Activated CD4-positive, alpha-beta memory T cell treated with anti-CD3 and anti-CD28 coated beads for 36 hours (primary cell): ENCODE results near the gene NAALAD2. TPM values are rescaled to one million over a fixed set of nuclear protein-coding genes. Genes with fewer than 3 reads are reported as not detected.
"Not testable (repeated sequence)": the region's sequence is repeated elsewhere in the genome, so short reads cannot be mapped to it uniquely, and the experiment has no call there.

Experiments used
- CTCF ChIA-PET: fragments of 350-600 bp; sonication (Branson Sonifier 250); formaldehyde crosslinking; loops from one replicate; lab custom pipeline; 2021; ENCODE audit warnings: antibody characterized with exemption, inconsistent platforms; lab: Charles Lee
- POLR2A ChIA-PET: fragments of 350-600 bp; sonication (Branson Sonifier 250); formaldehyde crosslinking; loops from one replicate; lab custom pipeline; 2021; ENCODE audit warnings: antibody characterized with exemption; lab: Charles Lee
- DNase-seq: peaks from one replicate; pipeline ENCODE4 v3.0.0-alpha.2; 2020
- H3K27ac Mint-ChIP-seq: one replicate; pipeline ENCODE4 v1.8.0; 2021; ENCODE audit warnings: mixed read lengths
- H3K27me3 Mint-ChIP-seq: one replicate; pipeline ENCODE4 v1.8.0; 2021; ENCODE audit warnings: mixed read lengths
- H3K36me3 Mint-ChIP-seq: one replicate; pipeline ENCODE4 v1.8.0; 2021; ENCODE audit warnings: mixed read lengths
- H3K4me1 Mint-ChIP-seq: one replicate; pipeline ENCODE4 v1.8.0; 2021; ENCODE audit warnings: low read depth, mixed read lengths
- H3K4me3 Mint-ChIP-seq: one replicate; pipeline ENCODE4 v1.8.0; 2021; ENCODE audit warnings: mild to moderate bottlenecking, mixed read lengths
- H3K9me3 Mint-ChIP-seq: one replicate; pipeline ENCODE4 v1.8.0; 2021; ENCODE audit warnings: mixed read lengths
- intact Hi-C: fragments of 100-400 bp; cut with micrococcal nuclease; formaldehyde crosslinking; loops from one replicate; pipeline ENCODE4 v1.15.1; 2023
- total RNA-seq, 2 experiments: library from RNA; stranded (reverse); gene quantifications; one replicate each; pipeline ENCODE4 v1.2.3, GENCODE V29; 2021

NAALAD2 gene
- total RNA-seq, 2 experiments from 2014 or later, result not detected

- DNase-seq, result no peak
- H3K9me3 Mint-ChIP-seq, result no peaks in the 10 kb centered on the region
- intact Hi-C loops, result loop anchor here (2.0 to 10.0 kb wide), 2 partner anchors 18 to 1888 kb away; partner anchors contain the start of gene CTSC
- H3K4me1 Mint-ChIP-seq, result peaks cover 38% of the 10 kb centered on the region
- H3K27me3 Mint-ChIP-seq, result no peaks in the 10 kb centered on the region
- H3K4me3 Mint-ChIP-seq, result peak overlapping the region; percentile 98
- H3K36me3 Mint-ChIP-seq, result peaks cover 28% of the 10 kb centered on the region
- peak overlapping the region; percentile 93 for H3K27ac Mint-ChIP-seq
- CTCF ChIA-PET, result interaction anchor here (1.1 to 2.7 kb wide), 4 partner anchors 9 to 19 kb away, joined by 3 to 16 read pairs (median 4); no protein-coding TSS in a partner anchor
- POLR2A ChIA-PET, result interaction anchor here (0.8 to 1.0 kb wide), 2 partner anchors 14 to 35 kb away, joined by 3 read pairs; no protein-coding TSS in a partner anchor
Observed at GRCh38 chr11:90223248-90223585, 88.8 kb downstream of the NAALAD2 start.

DNA sequence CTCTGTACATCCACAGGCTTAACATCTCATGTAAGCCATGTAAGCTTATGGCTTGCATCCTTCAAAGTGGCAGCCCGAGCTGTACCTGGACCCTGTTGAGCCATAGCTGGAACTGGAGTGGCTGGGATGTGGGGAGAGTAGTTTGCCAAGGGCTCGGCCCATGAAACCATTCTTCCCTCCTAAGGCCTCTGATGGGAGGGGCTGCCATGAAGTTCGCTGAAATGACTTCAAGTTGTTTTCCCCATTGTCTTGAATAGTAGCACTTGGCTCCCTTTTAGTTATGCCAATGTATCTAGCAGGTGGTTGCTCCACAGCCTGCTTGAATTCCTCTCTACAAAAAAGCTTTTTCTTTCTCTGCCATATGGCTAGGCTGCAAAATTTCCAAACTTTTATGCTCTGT, 93.6 kb downstream of the NAALAD2 start:
- ChIA-PET POLR2A (no interaction called here), CTCF (no interaction called here)
- no peak overlapping the region for H3K27ac Mint-ChIP-seq
- no peaks in the 10 kb centered on the region for H3K9me3 Mint-ChIP-seq
- DNase-seq, result no peak
- intact Hi-C loops, result loop anchor here (10.0 kb wide), 1 partner anchor 1893 kb away; the partner anchor contains the start of gene CTSC
- H3K4me1 Mint-ChIP-seq, result peaks cover 5% of the 10 kb centered on the region
- H3K4me3 Mint-ChIP-seq, result no peak overlapping the region
- H3K27me3 Mint-ChIP-seq, result peaks cover 2% of the 10 kb centered on the region
- peaks cover 2% of the 10 kb centered on the region for H3K36me3 Mint-ChIP-seq

- Mint-ChIP-seq H3K4me1 (peaks cover 2% of the 10 kb centered on the region), H3K9me3 (no peaks in the 10 kb centered on the region), H3K27ac (no peak overlapping the region), H3K4me3 (no peak overlapping the region), H3K36me3 (peaks cover 2% of the 10 kb centered on the region), H3K27me3 (peaks cover 2% of the 10 kb centered on the region)
- ChIA-PET CTCF (interaction anchor here (1.5 kb wide), 1 partner anchor 25 kb away, joined by 4 read pairs; no protein-coding TSS in a partner anchor), POLR2A (no interaction called here)
- intact Hi-C loops, result loop anchor here (10.0 kb wide), 1 partner anchor 1895 kb away; the partner anchor contains the start of gene CTSC
- DNase-seq, result no peak
Observed at GRCh38 chr11:90229791-90230190, 95.3 kb downstream of the NAALAD2 start.

- Mint-ChIP-seq H3K9me3 (no peaks in the 10 kb centered on the region), H3K27ac (no peak overlapping the region), H3K27me3 (peaks cover 4% of the 10 kb centered on the region), H3K36me3 (peaks cover 2% of the 10 kb centered on the region), H3K4me3 (no peak overlapping the region), H3K4me1 (peaks cover 3% of the 10 kb centered on the region)
- intact Hi-C loops, result no loop called here
- ChIA-PET CTCF (interaction anchor here (0.7 to 1.4 kb wide), 2 partner anchors 11 to 30 kb away, joined by 3 to 4 read pairs; no protein-coding TSS in a partner anchor), POLR2A (no interaction called here)
- no peak for DNase-seq
Observed at GRCh38 chr11:90234977-90235376, 100.5 kb downstream of the NAALAD2 start.

DNA sequence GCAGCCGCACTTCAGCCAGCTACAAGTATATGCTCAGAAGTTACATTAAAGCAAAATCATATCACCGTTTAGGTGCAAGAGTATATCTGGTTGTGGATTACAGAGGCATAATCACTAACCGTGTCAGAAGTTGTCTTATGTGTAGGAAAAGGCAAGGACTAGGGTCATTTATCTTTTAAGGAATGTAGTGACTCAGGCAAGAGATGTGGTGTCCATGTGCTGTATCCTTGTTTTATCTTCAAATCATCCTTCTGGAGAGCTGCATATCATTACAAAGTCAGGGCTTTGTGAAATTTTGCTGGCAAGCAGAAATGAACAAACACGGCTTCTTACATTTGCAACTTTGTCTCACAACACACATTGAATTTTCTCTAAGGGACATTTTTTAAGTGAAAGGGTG, 101.1 kb downstream of the NAALAD2 start:
- Mint-ChIP-seq H3K4me3 (no peak overlapping the region), H3K36me3 (no peaks in the 10 kb centered on the region), H3K27ac (no peak overlapping the region), H3K9me3 (no peaks in the 10 kb centered on the region), H3K27me3 (peaks cover 2% of the 10 kb centered on the region), H3K4me1 (peaks cover 8% of the 10 kb centered on the region)
- CTCF ChIA-PET, result interaction anchor here (0.7 to 1.4 kb wide), 3 partner anchors 11 to 31 kb away, joined by 3 to 4 read pairs (median 3); partner anchors contain the start of gene CHORDC1
- DNase-seq, result no peak
- intact Hi-C loops, result no loop called here
- POLR2A ChIA-PET, result no interaction called here

DNA sequence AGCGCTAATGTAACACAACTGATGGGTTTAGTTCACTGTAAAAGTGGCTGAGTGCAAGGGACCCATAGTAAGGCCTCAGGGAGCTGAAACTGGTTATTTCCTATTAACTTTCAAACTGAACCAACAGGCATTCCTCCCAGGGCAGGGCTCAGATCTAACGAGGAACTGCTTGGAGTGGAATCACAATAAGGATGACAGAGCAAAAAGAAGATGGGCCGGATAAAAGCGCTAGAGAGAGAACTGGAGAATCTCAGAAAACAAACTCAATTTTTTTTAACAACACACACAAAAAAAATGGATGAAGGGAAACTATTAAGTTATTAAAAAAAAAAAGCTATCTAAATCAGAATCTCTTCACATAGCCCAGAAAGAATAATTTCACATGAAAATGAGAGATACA, 102.5 kb downstream of the NAALAD2 start:
- POLR2A ChIA-PET, result no interaction called here
- intact Hi-C loops, result no loop called here
- no peaks in the 10 kb centered on the region for H3K36me3 Mint-ChIP-seq
- H3K27ac Mint-ChIP-seq, result no peak overlapping the region
- no peak for DNase-seq
- CTCF ChIA-PET, result no interaction called here
- H3K4me3 Mint-ChIP-seq, result no peak overlapping the region
- H3K9me3 Mint-ChIP-seq, result no peaks in the 10 kb centered on the region
- H3K4me1 Mint-ChIP-seq, result peaks cover 17% of the 10 kb centered on the region
- peaks cover 2% of the 10 kb centered on the region for H3K27me3 Mint-ChIP-seq

DNA sequence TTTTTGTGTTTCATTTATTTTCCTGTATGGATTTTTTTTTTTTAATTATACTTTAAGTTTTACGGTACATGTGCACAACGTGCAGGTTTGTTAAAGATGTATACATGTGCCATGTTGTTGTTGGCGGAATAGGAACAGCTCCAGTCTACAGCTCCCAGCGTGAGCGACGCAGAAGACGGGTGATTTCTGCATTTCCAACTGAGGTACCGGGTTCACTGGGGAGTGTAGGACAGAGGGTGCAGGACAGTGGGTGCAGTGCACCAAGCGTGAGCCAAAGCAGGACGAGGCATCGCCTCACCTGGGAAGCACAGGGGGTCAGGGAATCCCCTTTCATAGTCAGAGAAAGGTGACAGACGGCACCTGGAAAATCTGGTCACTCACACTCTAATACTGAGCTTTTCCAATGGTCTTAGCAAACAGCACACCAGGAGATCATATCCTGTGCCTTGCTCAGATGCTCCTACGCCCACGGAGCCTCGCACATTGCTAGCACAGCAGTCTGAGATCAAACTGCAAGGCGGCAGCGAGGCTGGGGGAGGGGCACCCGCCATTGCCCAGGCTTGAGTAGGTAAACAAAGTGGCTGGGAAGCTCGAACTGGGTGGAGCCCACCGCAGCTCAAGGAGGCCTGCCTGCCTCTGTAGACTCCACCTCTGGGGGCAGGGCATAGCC, 105.6 kb downstream of the NAALAD2 start:
- Mint-ChIP-seq H3K4me1 (peaks cover 17% of the 10 kb centered on the region), H3K27ac (peak overlapping the region; percentile 65), H3K27me3 (peaks cover 10% of the 10 kb centered on the region), H3K4me3 (peak overlapping the region; percentile 29)
- peak; percentile 80 for DNase-seq
- H3K36me3 Mint-ChIP-seq, POLR2A ChIA-PET, H3K9me3 Mint-ChIP-seq, CTCF ChIA-PET: not testable (repeated sequence)
- intact Hi-C loops, result loop anchor here (1.0 kb wide), 1 partner anchor 20 kb away; no protein-coding TSS in a partner anchor

- no peak for DNase-seq
- Mint-ChIP-seq H3K27ac (no peak overlapping the region), H3K4me1 (peaks cover 20% of the 10 kb centered on the region), H3K36me3 (no peaks in the 10 kb centered on the region), H3K9me3 (no peaks in the 10 kb centered on the region), H3K27me3 (peaks cover 9% of the 10 kb centered on the region), H3K4me3 (no peak overlapping the region)
- intact Hi-C loops, result no loop called here
- POLR2A ChIA-PET, result no interaction called here
- CTCF ChIA-PET, result no interaction called here
Observed at GRCh38 chr11:90241414-90241813, 107.0 kb downstream of the NAALAD2 start.

Other genes starting within 250 kb of the NAALAD2 start
- not detected for gene TRIM49D1, start 212.4 kb upstream of the NAALAD2 start, total RNA-seq
- gene TRIM49D2, start 210.6 kb upstream of the NAALAD2 start, total RNA-seq, result not detected
- gene TRIM64, start 168.6 kb upstream of the NAALAD2 start, total RNA-seq, result not detected
- not detected for gene TRIM49C, start 103.6 kb upstream of the NAALAD2 start, total RNA-seq
- not detected for gene UBTFL1, start 48.7 kb upstream of the NAALAD2 start, total RNA-seq
- 10 to 100 TPM; 62.6 to 71.0 TPM for gene CHORDC1, start 88.4 kb downstream of the NAALAD2 start, total RNA-seq